D721Med (cell line): ENCODE measurements around the gene P2RY13.

Experiments used
- DNase-seq: peaks from one replicate; pipeline ENCODE4 v3.0.0; 2011; ENCODE audit warnings: low spot score; ENCODE audit not compliant: insufficient read length
- FAIRE-seq: peaks from 2 replicates; lab custom pipeline; 2011; peaks lifted over from hg19 to GRCh38; lab: Jason Lieb, UNC
- CTCF ChIP-seq: IDR thresholded peaks from 2 replicates; pipeline ENCODE4 v1.5.1; 2012; ENCODE audit warnings: mild to moderate bottlenecking, control low read depth; ENCODE audit not compliant: insufficient read depth; ENCODE audit errors: missing control alignments

P2RY13 gene

GRCh38 chr3:151306168-151306810, 23.1 kb downstream of the P2RY13 start:
- FAIRE-seq: no peak
- no peak for TF ChIP-seq CTCF

GRCh38 chr3:151305775-151306151, 23.6 kb downstream of the P2RY13 start:
- TF ChIP-seq CTCF: no peak

More at GRCh38 chr3:151306168-151306810, 23.1 kb downstream of the P2RY13 start:
- no peak for DNase-seq

GRCh38 chr3:151305060-151305774, 24.1 kb downstream of the P2RY13 start:
- no peak for TF ChIP-seq CTCF
- DNase-seq: no peak
- FAIRE-seq: no peak

More at GRCh38 chr3:151305775-151306151, 23.6 kb downstream of the P2RY13 start:
- DNase-seq (no peak), FAIRE-seq (no peak)

- no peak for TF ChIP-seq CTCF
- FAIRE-seq (no peak), DNase-seq (no peak)
Measured at GRCh38 chr3:151303751-151304150, 25.6 kb downstream of the P2RY13 start.

GRCh38 chr3:151301787-151302186, 27.6 kb downstream of the P2RY13 start:
- TF ChIP-seq CTCF: no peak
- no peak for DNase-seq
- FAIRE-seq: no peak

GRCh38 chr3:151300539-151300938, 28.8 kb downstream of the P2RY13 start:
- FAIRE-seq (no peak), DNase-seq (no peak)
- no peak for TF ChIP-seq CTCF

GRCh38 chr3:151299006-151299405, 30.3 kb downstream of the P2RY13 start:
- no peak for FAIRE-seq
- no peak for DNase-seq
- no peak for TF ChIP-seq CTCF
